Tibial nerve (tissue), 4 donors: ENCODE measurements around the gene GPC5. TPM values are rescaled to one million over a fixed set of nuclear protein-coding genes. Genes with fewer than 3 reads are reported as not detected.
"Not testable (repeated sequence)": the region's sequence is repeated elsewhere in the genome, so short reads cannot be mapped to it uniquely, and the experiment has no call there.

Source experiments
- DNase-seq, 2 donors: peaks; one replicate each; pipeline ENCODE4 v3.0.0-alpha.2; 2019; ENCODE audit warnings: low spot score in 2 of 2
- H3K27ac ChIP-seq, 4 donors: fragments of 200-600 bp; sonication (generic) in 3 of 4; one replicate each; pipeline ENCODE4 v1.5.1; 2017 to 2019; ENCODE audit warnings: mild to moderate bottlenecking in 1 of 4
- H3K27me3 ChIP-seq, 2 donors: fragments of 200-600 bp; sonication (generic) in 1 of 2; one replicate each; pipeline versions ENCODE4 v1.5.1 to v1.6.0; 2017 to 2019
- H3K36me3 ChIP-seq, 3 donors: fragments of 200-600 bp; sonication (generic); one replicate each; pipeline ENCODE4 v1.5.1; 2018 to 2019
- H3K4me1 ChIP-seq, 4 donors: fragments of 200-600 bp; sonication (generic) in 3 of 4; one replicate each; pipeline ENCODE4 v1.5.1; 2017 to 2019
- H3K4me3 ChIP-seq, 4 donors: fragments of 200-600 bp; sonication (generic) in 3 of 4; one replicate each; pipeline ENCODE4 v1.5.1; 2017 to 2019; ENCODE audit warnings: mild to moderate bottlenecking in 1 of 4, moderate library complexity in 1 of 4
- H3K9me3 ChIP-seq, 4 donors: fragments of 200-600 bp; sonication (generic) in 3 of 4; one replicate each; pipeline ENCODE4 v1.5.1; 2017 to 2019
- EP300 ChIP-seq, 2 donors: sonication (generic); formaldehyde crosslinking; IDR thresholded peaks; one replicate each; pipeline ENCODE4 v1.6.1; 2017; ENCODE audit warnings: antibody characterized with exemption in 2 of 2, mild to moderate bottlenecking in 1 of 2
- POLR2A ChIP-seq, 2 donors: fragments of 450-650 bp; IDR thresholded peaks; one replicate each; pipeline ENCODE4 v1.6.1; 2017; ENCODE audit warnings: antibody characterized with exemption in 2 of 2, mild to moderate bottlenecking in 2 of 2, moderate library complexity in 2 of 2
- WGBS, 2 donors: methylation state at CpG; one replicate each; pipeline ENCODE4 v1.1.5; 2018; 5-methylcytosine and 5-hydroxymethylcytosine counted together
- total RNA-seq, 4 donors: library from RNA; depleted of rRNA; stranded (reverse); fragments of >200 nt; gene quantifications; one replicate each; pipeline ENCODE4 v1.1.0, GENCODE V29; 2016
- TF ChIP-seq, protein P1 (sequence below), 5 experiments: fragments of 200-600 bp in 3 of 5; fragments of 450-650 bp in 2 of 5; sonication (generic) in 3 of 5; IDR thresholded peaks; one replicate each; pipeline ENCODE4 v1.5.1; 2016 to 2019; ENCODE audit warnings: antibody characterized with exemption in 5 of 5, mild to moderate bottlenecking in 3 of 5, moderate library complexity in 2 of 5

GPC5 gene
- total RNA-seq, 4 donors from 2014 or later: 3.7 to 5.7 (median 4.2) TPM; not detected in 1

DNA sequence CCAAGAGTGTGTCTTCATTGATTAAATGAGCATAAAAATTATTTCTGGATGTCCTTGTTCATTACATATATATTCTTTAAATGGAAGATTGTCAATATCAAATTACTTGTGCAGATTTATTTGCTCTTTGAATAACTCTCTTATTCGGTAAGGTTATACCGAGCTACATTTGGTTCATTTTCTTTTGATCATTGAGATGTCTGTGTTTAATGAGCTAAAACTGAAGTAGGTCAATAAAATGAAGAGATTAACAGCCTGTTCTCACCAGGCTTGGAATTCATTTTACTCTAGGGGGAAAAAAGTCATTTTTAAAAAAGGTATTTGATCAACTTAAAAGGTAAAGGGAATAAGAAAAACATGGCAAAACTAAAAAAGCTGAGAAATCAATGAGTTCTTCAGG lies 10.6 kb downstream of the GPC5 start:
- no peaks in the 10 kb centered on the region for H3K9me3 ChIP-seq
- H3K27me3 ChIP-seq: no peaks in the 10 kb centered on the region
- H3K27ac ChIP-seq: no peak overlapping the region
- H3K4me1 ChIP-seq: no peaks in the 10 kb centered on the region
- no peak for DNase-seq
- no peak overlapping the region for H3K4me3 ChIP-seq
- WGBS, 2 donors: 74 to 79% methylated on average over 2 of the region's 2 CpGs
- H3K36me3 ChIP-seq: no peaks in the 10 kb centered on the region
- TF ChIP-seq POLR2A (IDR thresholded peaks at IDR 0.05) (no peak), EP300 (IDR thresholded peaks at IDR 0.05) (no peak)
- TF ChIP-seq, protein P1, sequence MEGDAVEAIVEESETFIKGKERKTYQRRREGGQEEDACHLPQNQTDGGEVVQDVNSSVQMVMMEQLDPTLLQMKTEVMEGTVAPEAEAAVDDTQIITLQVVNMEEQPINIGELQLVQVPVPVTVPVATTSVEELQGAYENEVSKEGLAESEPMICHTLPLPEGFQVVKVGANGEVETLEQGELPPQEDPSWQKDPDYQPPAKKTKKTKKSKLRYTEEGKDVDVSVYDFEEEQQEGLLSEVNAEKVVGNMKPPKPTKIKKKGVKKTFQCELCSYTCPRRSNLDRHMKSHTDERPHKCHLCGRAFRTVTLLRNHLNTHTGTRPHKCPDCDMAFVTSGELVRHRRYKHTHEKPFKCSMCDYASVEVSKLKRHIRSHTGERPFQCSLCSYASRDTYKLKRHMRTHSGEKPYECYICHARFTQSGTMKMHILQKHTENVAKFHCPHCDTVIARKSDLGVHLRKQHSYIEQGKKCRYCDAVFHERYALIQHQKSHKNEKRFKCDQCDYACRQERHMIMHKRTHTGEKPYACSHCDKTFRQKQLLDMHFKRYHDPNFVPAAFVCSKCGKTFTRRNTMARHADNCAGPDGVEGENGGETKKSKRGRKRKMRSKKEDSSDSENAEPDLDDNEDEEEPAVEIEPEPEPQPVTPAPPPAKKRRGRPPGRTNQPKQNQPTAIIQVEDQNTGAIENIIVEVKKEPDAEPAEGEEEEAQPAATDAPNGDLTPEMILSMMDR (IDR thresholded peaks at IDR 0.05): no peak

DNA sequence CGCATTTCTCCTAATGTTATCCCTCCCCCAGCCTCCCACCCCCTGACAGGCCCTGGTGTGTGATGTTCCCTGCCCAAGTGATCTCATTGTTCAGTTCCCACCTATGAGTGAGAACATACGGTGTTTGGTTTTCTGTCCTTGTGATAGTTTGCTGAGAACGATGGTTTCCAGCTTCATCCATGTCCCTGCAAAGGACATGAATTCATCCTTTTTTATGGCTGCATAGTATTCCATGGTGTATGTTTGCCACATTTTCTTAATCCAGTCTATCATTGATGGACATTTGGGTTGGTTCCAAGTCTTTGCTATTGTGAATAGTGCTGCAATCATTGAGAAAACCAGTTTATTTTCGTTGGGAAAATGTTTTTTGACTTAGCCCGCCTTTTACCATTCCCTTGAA lies 18.2 kb downstream of the GPC5 start:
- not testable (repeated sequence) for H3K36me3 ChIP-seq, H3K4me1 ChIP-seq
- 68 to 80% methylated on average over 5 of the region's 5 CpGs for WGBS, 2 donors

DNA sequence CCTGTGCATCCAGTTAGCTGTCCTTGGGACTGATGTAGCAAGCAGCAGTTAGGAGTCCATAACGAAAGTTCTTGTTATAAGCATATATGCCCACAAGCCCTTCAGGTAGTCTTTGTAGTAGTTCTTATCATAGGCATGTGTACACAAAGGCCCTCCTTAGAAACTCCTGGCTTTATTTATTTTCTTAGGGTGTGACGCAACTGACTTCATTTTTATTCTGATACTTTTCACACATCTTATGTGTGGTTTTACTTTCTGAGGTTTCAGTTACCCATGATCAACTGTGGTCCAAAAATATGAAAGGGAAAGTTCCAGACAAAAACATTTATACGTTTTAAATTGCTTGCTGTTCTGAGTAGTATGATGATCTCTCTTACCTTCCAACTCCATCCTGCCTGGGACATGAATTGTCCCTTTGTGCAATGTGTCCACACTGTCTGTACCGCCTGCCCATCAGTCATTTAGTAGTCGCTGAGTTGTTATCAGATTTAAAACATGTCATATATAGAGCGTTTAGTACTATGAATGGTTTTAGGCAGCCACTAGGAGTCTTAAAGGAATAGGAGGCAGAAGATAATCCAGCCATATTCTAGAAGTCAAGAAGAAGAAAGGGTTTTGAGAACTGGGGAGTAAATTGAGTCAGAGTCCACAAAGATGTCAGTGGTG lies 19.4 kb downstream of the GPC5 start:
- DNase-seq: no peak
- TF ChIP-seq EP300 (IDR thresholded peaks at IDR 0.05): no peak
- no peak overlapping the region for H3K4me3 ChIP-seq
- WGBS, 2 donors: 46 to 55% methylated on average over 6 of the region's 6 CpGs
- no peaks in the 10 kb centered on the region for H3K36me3 ChIP-seq
- H3K9me3 ChIP-seq: no peaks in the 10 kb centered on the region
- no peaks in the 10 kb centered on the region for H3K27me3 ChIP-seq
- no peak overlapping the region for H3K27ac ChIP-seq
- no peaks in the 10 kb centered on the region for H3K4me1 ChIP-seq

More for the DNA sequence above, 18.2 kb downstream of the GPC5 start:
- not testable (repeated sequence) for H3K4me3 ChIP-seq, H3K27me3 ChIP-seq, H3K9me3 ChIP-seq, H3K27ac ChIP-seq, DNase-seq

DNA sequence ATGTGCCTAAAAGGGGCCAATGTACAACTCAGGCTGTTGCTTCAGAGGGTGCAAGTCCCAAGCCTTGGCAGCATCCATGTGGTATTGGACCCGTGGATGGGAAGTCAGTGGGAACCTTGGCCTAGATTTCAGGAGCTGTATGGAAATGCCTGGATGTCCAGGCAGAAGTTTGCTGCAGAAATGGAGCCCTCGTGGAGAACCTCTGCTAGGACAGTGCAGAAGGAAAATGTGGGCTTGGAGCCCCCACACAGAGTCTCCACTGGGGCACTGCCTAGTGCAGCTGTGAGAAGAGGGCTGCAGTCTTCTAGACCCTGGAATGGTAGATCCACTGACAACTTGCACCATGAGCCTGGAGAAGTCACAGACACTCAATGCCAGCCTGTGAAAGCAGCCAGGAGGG lies 28.5 kb downstream of the GPC5 start:
- TF ChIP-seq EP300 (IDR thresholded peaks at IDR 0.05): no peak
- TF ChIP-seq, protein P1 (IDR thresholded peaks at IDR 0.05): no peak
- TF ChIP-seq POLR2A (IDR thresholded peaks at IDR 0.05): no peak
- Histone ChIP-seq H3K4me1 (no peaks in the 10 kb centered on the region), H3K4me3 (no peak overlapping the region), H3K27ac (no peak overlapping the region), H3K27me3 (no peaks in the 10 kb centered on the region), H3K9me3 (peaks cover 0 to 28% (median 0%) of the 10 kb centered on the region in 4 donors), H3K36me3 (no peaks in the 10 kb centered on the region)
- 79 to 82% methylated on average over 2 of the region's 2 CpGs for WGBS, 2 donors
- DNase-seq: no peak

DNA sequence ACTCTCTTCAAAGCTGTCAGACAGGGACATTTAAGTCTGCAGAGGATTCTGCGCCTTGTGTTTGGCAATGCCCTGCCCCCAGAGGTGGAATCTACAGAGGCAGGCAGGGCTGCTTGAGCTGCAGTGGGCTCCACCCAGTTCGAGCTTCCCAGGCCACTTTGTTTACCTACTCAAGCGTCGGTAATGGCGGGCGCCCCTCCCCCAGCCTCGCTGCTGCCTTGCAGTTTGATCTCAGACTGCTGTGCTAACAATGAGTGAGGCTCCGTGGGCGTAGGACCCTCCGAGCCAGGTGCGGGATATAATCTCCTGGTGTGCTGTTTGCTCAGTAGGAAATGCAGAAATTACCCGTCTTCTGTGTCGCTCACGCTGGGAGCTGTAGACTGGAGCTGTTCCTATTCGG lies 40.3 kb downstream of the GPC5 start:
- not testable (repeated sequence) for H3K4me1 ChIP-seq, H3K27me3 ChIP-seq, H3K4me3 ChIP-seq, H3K27ac ChIP-seq, H3K36me3 ChIP-seq, DNase-seq
- WGBS, 2 donors: 86 to 87% methylated on average over 15 of the region's 15 CpGs
- H3K9me3 ChIP-seq: peaks cover 0 to 24% (median 0%) of the 10 kb centered on the region in 4 donors

DNA sequence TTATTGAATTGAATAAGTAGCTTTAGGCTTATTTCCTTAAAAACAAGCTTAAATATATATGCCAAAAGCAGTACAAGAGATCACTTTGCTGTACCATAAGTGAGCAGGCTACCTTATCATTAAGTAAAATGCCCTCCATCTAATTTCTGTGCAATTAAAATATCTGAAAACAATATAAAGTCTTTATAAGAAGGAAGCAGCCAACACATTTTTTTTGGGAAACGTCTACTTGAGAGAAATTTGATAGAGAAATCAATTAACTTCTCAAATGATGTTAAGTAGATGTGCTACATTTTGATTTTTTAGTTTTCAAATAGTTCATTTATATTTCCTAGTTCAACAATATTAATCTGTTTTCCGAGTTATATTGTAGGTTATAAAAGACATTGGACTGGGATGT lies 52.5 kb downstream of the GPC5 start:
- 78 to 85% methylated on average over 2 of the region's 2 CpGs for WGBS, 2 donors
- Histone ChIP-seq H3K4me3 (no peak overlapping the region), H3K36me3 (no peaks in the 10 kb centered on the region), H3K4me1 (no peaks in the 10 kb centered on the region), H3K27ac (no peak overlapping the region), H3K9me3 (no peaks in the 10 kb centered on the region), H3K27me3 (no peaks in the 10 kb centered on the region)
- DNase-seq: no peak
- no peak for TF ChIP-seq POLR2A (IDR thresholded peaks at IDR 0.05)
- TF ChIP-seq EP300 (IDR thresholded peaks at IDR 0.05): no peak
- TF ChIP-seq, protein P1 (IDR thresholded peaks at IDR 0.05): no peak

DNA sequence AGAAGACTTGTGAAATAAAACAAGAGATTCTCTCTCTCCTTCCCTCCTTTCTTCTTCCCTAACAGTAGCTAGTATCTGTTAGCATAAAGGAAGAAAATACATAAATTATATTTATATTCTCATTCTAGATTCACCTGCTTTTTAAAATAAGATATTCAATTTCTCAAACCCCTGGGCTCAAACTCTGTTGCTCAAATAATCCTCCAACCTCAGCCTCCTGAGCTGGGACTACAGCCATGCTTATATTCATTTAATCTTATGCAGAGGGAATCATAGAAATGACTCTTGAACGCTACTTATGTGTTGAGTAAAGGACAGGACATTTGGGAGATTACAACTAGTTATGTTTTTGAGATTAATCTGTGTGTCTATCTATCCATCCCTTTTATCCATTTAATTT lies 56.2 kb downstream of the GPC5 start:
- 81 to 85% methylated on average over 1 of the region's 1 CpG for WGBS, 2 donors
- no peaks in the 10 kb centered on the region for H3K27me3 ChIP-seq
- no peak overlapping the region for H3K27ac ChIP-seq
- DNase-seq: no peak
- H3K4me3 ChIP-seq: no peak overlapping the region
- H3K36me3 ChIP-seq: no peaks in the 10 kb centered on the region
- H3K4me1 ChIP-seq: no peaks in the 10 kb centered on the region
- TF ChIP-seq POLR2A (IDR thresholded peaks at IDR 0.05): no peak
- TF ChIP-seq, protein P1 (IDR thresholded peaks at IDR 0.05): no peak
- no peak for TF ChIP-seq EP300 (IDR thresholded peaks at IDR 0.05)
- H3K9me3 ChIP-seq: no peaks in the 10 kb centered on the region
